ENCODE measurements around the gene CASQ2. TPM values are rescaled to one million over a fixed set of nuclear protein-coding genes. Genes with fewer than 3 reads are reported as not detected.

Gene CASQ2
- total and polyA plus RNA-seq, 9 of the 15 experiments (the other 6 are each of a cell fraction or from before 2014, with no cell fraction given), result not detected

GRCh38 chr1:115685029-115685705, 83.3 kb downstream of the CASQ2 start (continued):
- TF ChIP-seq, protein P1, sequence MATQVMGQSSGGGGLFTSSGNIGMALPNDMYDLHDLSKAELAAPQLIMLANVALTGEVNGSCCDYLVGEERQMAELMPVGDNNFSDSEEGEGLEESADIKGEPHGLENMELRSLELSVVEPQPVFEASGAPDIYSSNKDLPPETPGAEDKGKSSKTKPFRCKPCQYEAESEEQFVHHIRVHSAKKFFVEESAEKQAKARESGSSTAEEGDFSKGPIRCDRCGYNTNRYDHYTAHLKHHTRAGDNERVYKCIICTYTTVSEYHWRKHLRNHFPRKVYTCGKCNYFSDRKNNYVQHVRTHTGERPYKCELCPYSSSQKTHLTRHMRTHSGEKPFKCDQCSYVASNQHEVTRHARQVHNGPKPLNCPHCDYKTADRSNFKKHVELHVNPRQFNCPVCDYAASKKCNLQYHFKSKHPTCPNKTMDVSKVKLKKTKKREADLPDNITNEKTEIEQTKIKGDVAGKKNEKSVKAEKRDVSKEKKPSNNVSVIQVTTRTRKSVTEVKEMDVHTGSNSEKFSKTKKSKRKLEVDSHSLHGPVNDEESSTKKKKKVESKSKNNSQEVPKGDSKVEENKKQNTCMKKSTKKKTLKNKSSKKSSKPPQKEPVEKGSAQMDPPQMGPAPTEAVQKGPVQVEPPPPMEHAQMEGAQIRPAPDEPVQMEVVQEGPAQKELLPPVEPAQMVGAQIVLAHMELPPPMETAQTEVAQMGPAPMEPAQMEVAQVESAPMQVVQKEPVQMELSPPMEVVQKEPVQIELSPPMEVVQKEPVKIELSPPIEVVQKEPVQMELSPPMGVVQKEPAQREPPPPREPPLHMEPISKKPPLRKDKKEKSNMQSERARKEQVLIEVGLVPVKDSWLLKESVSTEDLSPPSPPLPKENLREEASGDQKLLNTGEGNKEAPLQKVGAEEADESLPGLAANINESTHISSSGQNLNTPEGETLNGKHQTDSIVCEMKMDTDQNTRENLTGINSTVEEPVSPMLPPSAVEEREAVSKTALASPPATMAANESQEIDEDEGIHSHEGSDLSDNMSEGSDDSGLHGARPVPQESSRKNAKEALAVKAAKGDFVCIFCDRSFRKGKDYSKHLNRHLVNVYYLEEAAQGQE (IDR thresholded peaks at IDR 0.05; ENCODE audit: borderline replicate concordance), result no peak
- TF ChIP-seq, protein P1 (CRISPR knock-in tag; IDR thresholded peaks at IDR 0.05; ENCODE audit: low read depth), result peak; percentile 29; the same call in 1 of the 2 replicates
- TF ChIP-seq CEBPG (CRISPR knock-in tag; IDR thresholded peaks at IDR 0.05) (peak; percentile 83), CEBPG (tag; conservative IDR thresholded peaks at IDR 0.05 in 1 of 2, IDR thresholded peaks at IDR 0.05 in 1 of 2) (peak; percentile 87 to 95), MTA2 (IDR thresholded peaks at IDR 0.05; ENCODE audit: low read depth) (no peak), ZNF76 (CRISPR knock-in tag; IDR thresholded peaks at IDR 0.05; ENCODE audit: borderline replicate concordance) (peak; percentile 79; the same call in 1 of the 2 replicates), ZNF766 (CRISPR knock-in tag; conservative IDR thresholded peaks at IDR 0.05) (0 out of 2 replicates have a peak, but pooled peaks have one; percentile 54), ZNF239 (CRISPR knock-in tag; IDR thresholded peaks at IDR 0.05) (peak; percentile 59; the same call in 1 of the 2 replicates), KHSRP (IDR thresholded peaks at IDR 0.05) (no peak), KLF6 (CRISPR knock-in tag; IDR thresholded peaks at IDR 0.05; ENCODE audit: borderline replicate concordance) (peak; percentile 29; the same call in 1 of the 2 replicates), NCOA4 (IDR thresholded peaks at IDR 0.05; ENCODE audit: partially characterized antibody) (no peak), SAFB (IDR thresholded peaks at IDR 0.05; ENCODE audit: borderline replicate concordance, low read depth, low read length) (no peak), SMAD4 (CRISPR knock-in tag; conservative IDR thresholded peaks at IDR 0.05) (peak; percentile 96), ZNF449 (CRISPR knock-in tag; IDR thresholded peaks at IDR 0.05) (peak; percentile 85), BACH1 (tag; IDR thresholded peaks at IDR 0.05) (no peak; the same call in 1 of the 2 replicates), KLF16 (IDR thresholded peaks at IDR 0.05) (no peak)
- TF ChIP-seq, protein P2, sequence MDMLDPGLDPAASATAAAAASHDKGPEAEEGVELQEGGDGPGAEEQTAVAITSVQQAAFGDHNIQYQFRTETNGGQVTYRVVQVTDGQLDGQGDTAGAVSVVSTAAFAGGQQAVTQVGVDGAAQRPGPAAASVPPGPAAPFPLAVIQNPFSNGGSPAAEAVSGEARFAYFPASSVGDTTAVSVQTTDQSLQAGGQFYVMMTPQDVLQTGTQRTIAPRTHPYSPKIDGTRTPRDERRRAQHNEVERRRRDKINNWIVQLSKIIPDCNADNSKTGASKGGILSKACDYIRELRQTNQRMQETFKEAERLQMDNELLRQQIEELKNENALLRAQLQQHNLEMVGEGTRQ (CRISPR knock-in tag; IDR thresholded peaks at IDR 0.05), result no peak

Data from K562 (cell line).